ENCODE measurements around the gene PGA3.
"Not testable (repeated sequence)": the region's sequence is repeated elsewhere in the genome, so short reads cannot be mapped to it uniquely, and the experiment has no call there.

Gene PGA3

GRCh38 chr11:61172356-61172755, 31.0 kb upstream of the PGA3 start:
- DNase-seq: no peak

- DNase-seq: no peak
Measured at GRCh38 chr11:61172888-61173287, 30.4 kb upstream of the PGA3 start.

- DNase-seq: no peak
Measured at GRCh38 chr11:61173456-61173855, 29.9 kb upstream of the PGA3 start.

GRCh38 chr11:61174273-61174672, 29.0 kb upstream of the PGA3 start:
- no peak for DNase-seq

- DNase-seq: no peak
Measured at GRCh38 chr11:61174949-61175348, 28.4 kb upstream of the PGA3 start.

GRCh38 chr11:61176446-61176845, 26.9 kb upstream of the PGA3 start:
- no peak for DNase-seq

- not testable (repeated sequence) for DNase-seq
Measured at GRCh38 chr11:61180205-61180604, 23.1 kb upstream of the PGA3 start.

GRCh38 chr11:61181489-61181888, 21.8 kb upstream of the PGA3 start:
- no peak for DNase-seq

GRCh38 chr11:61183645-61184044, 19.7 kb upstream of the PGA3 start:
- no peak for DNase-seq

GRCh38 chr11:61186504-61186903, 16.8 kb upstream of the PGA3 start:
- DNase-seq: no peak

GRCh38 chr11:61187505-61188130, 15.7 kb upstream of the PGA3 start:
- DNase-seq: peak; percentile 37

- DNase-seq: no peak
Measured at GRCh38 chr11:61189933-61190332, 13.4 kb upstream of the PGA3 start.

- DNase-seq: no peak
Measured at GRCh38 chr11:61193596-61193995, 9.7 kb upstream of the PGA3 start.

- DNase-seq: no peak
Measured at GRCh38 chr11:61194169-61194671, 9.1 kb upstream of the PGA3 start.

GRCh38 chr11:61194981-61195695, 8.2 kb upstream of the PGA3 start:
- DNase-seq: no peak

- no peak for DNase-seq
Measured at GRCh38 chr11:61195719-61196118, 7.6 kb upstream of the PGA3 start.

GRCh38 chr11:61198361-61198760, 5.0 kb upstream of the PGA3 start:
- no peak for DNase-seq

- no peak for DNase-seq
Measured at GRCh38 chr11:61198948-61199523, 4.3 kb upstream of the PGA3 start.

- DNase-seq: no peak
Measured at GRCh38 chr11:61201476-61201875, 1.8 kb upstream of the PGA3 start.

- DNase-seq: not testable (repeated sequence)
Measured at GRCh38 chr11:61203873-61204272, 558 bp downstream of the PGA3 start.

- not testable (repeated sequence) for DNase-seq
Measured at GRCh38 chr11:61204502-61205059, 1.3 kb downstream of the PGA3 start.

GRCh38 chr11:61207636-61208310, 4.5 kb downstream of the PGA3 start:
- not testable (repeated sequence) for DNase-seq

GRCh38 chr11:61210629-61211028, 7.3 kb downstream of the PGA3 start:
- DNase-seq: not testable (repeated sequence)
